Adrenal gland (tissue), 12 donors: ENCODE results near the gene NPSR1. TPM values are rescaled to one million over a fixed set of nuclear protein-coding genes. Genes with fewer than 3 reads are reported as not detected.

Experiments
- DNase-seq, 7 donors: peaks; one replicate each; pipeline ENCODE4 v3.0.0-alpha.2; 2019 to 2020
- H3K27ac ChIP-seq, 5 donors: fragments of 200-600 bp; sonication (generic) in 4 of 5; 1 replicate in 3 of 5; 2 replicates in 2 of 5; pipeline versions ENCODE4 v1.5.1 to v1.8.0; 2016 to 2020; ENCODE audit warnings: mild to moderate bottlenecking in 1 of 5
- H3K27me3 ChIP-seq: fragments of 200-600 bp; 2 replicates; pipeline ENCODE4 v1.8.0; 2021
- H3K36me3 ChIP-seq, 2 donors: fragments of 200-600 bp; replicated peaks in 1 of 2; 1 replicate in 1 of 2; 2 replicates in 1 of 2; pipeline versions ENCODE4 v1.5.1 to v1.8.0; 2018 to 2022
- H3K4me1 ChIP-seq, 2 donors: fragments of 200-600 bp; replicated peaks in 1 of 2; 1 replicate in 1 of 2; 2 replicates in 1 of 2; pipeline versions ENCODE4 v1.5.1 to v1.8.0; 2018 to 2021
- H3K4me3 ChIP-seq, 4 donors: fragments of 200-600 bp; sonication (generic) in 3 of 4; one replicate each; pipeline ENCODE4 v1.5.1; 2016 to 2018
- H3K9me3 ChIP-seq, 3 donors: fragments of 200-600 bp; sonication (generic) in 1 of 3; replicated peaks in 1 of 3; 1 replicate in 2 of 3; 2 replicates in 1 of 3; pipeline versions ENCODE4 v1.5.1 to v1.8.0; 2016 to 2021
- POLR2A ChIP-seq, 2 donors: fragments of 450-650 bp; IDR thresholded peaks; one replicate each; pipeline ENCODE4 v1.6.1; 2017; ENCODE audit warnings: antibody characterized with exemption in 2 of 2, mild to moderate bottlenecking in 2 of 2, moderate library complexity in 1 of 2
- WGBS, 4 donors: extraction: QIAGEN DNeasy Blood & Tissue Kit in 2 of 4; methylation state at CpG; one replicate each; pipeline versions ENCODE4 v1.1.5 to v1.1.7; 2013 to 2017; 5-methylcytosine and 5-hydroxymethylcytosine counted together
- intact Hi-C, 2 donors: fragments of 100-400 bp; cut with DNase I; formaldehyde crosslinking; loops; one replicate each; pipeline versions ENCODE4 v1.14.1 to v1.15.0; 2022 to 2023
- polyA plus RNA-seq, 3 donors: library from polyadenylated mRNA; stranded (reverse); fragments of 200-250 nt in 2 of 3; fragments of 350-450 nt in 1 of 3; fragmentation: Illumina TruSeq in 1 of 3; extraction: RNeasy Lipid Tissue Mini Kit (QIAGEN cat#74804) in 1 of 3; gene quantifications; one replicate each; pipeline ENCODE4 v1.2.3, GENCODE V29; 2013 to 2014
- total RNA-seq, 9 donors: library from RNA; depleted of rRNA in 4 of 9; stranded (reverse); fragments of >200 nt in 4 of 9; fragments of 120-200 nt in 1 of 9; fragmentation: NEBNext Ultra II Directional in 1 of 9; extraction: Animal tissue kit (Norgen Biotek cat#: 25700) in 1 of 9; gene quantifications; one replicate each; pipeline versions ENCODE4 v1.1.0 to v1.2.4, GENCODE V29; 2013 to 2023
- TF ChIP-seq, protein P1 (sequence below), 6 experiments: fragments of 450-650 bp in 4 of 6; fragments of 200-600 bp in 2 of 6; sonication (generic) in 1 of 6; IDR thresholded peaks; 1 replicate in 5 of 6; 2 replicates in 1 of 6; pipeline versions ENCODE4 v1.5.1 to v1.8.0; 2016 to 2021; ENCODE audit warnings: antibody characterized with exemption in 6 of 6, mild to moderate bottlenecking in 2 of 6, moderate library complexity in 1 of 6
- donor health status: healthy with polysubstance abuse.
- donor health status: Bipolar disorder and iron deficiency.
- donor health status: DM: yes; HTN: yes; CAD: no.
- donor health status: DM: no; HTN: no; CAD: no.
- donor health status: DM: no; HTN: no; CAD: no.
- donor health status: DM: yes; HTN: yes; CAD: no.

The NPSR1 gene
- total and polyA plus RNA-seq, 12 donors, result not detected

DNA sequence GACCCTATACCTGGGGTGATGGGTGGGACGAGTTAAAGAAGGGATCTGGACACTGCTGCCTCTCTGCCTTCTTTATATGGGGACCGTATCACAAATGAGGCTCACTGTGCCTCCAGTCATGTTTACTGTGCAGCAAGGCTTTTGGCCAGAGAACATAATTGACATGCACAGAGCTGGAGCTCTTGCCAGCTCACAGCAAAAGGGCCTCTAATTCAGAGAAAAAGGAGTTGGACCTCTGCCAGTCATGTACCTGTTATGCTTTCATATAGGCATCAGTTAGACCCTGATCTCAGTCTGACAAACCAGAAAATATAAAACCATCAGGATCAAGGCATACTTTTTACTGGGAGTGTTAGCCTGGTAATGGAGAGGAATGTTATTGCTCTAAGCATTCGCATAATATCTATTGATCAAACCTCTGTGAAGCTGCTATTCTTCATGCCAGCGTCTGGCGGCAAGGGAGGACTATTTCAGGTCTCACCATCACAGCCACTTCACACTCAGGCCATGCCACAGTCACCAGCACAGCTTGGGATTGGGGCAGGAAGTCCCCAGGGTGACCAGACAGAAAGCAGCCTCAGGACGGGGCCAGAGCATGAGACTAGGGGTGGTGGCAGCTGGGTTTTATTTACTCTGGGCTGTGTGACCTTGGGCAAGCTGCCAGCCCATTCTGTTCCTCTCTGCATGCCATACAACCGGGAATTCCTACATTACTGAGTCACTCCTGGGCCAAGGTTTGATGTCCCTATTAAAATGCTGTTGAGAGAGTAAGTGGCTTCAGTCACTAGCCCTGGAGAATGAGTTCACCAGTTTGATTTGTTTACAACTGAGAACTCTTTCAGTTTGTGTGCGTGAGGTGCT lies 90.1 kb downstream of the NPSR1 start:
- Histone ChIP-seq H3K4me3 (no peak overlapping the region), H3K36me3 (no peaks in the 10 kb centered on the region), H3K4me1 (peaks cover 12 to 17% of the 10 kb centered on the region in 2 donors), H3K9me3 (no peaks in the 10 kb centered on the region), H3K27me3 (no peaks in the 10 kb centered on the region), H3K27ac (peak overlapping the region; percentile 12 to 92 (median 76))
- peak; percentile 89 to 99 (median 98) for DNase-seq
- WGBS, 4 donors, result 30 to 45% (median 41%) methylated on average over 7 to 8 of the region's 8 CpGs
- intact Hi-C loops, result no loop called here
- TF ChIP-seq, protein P1, sequence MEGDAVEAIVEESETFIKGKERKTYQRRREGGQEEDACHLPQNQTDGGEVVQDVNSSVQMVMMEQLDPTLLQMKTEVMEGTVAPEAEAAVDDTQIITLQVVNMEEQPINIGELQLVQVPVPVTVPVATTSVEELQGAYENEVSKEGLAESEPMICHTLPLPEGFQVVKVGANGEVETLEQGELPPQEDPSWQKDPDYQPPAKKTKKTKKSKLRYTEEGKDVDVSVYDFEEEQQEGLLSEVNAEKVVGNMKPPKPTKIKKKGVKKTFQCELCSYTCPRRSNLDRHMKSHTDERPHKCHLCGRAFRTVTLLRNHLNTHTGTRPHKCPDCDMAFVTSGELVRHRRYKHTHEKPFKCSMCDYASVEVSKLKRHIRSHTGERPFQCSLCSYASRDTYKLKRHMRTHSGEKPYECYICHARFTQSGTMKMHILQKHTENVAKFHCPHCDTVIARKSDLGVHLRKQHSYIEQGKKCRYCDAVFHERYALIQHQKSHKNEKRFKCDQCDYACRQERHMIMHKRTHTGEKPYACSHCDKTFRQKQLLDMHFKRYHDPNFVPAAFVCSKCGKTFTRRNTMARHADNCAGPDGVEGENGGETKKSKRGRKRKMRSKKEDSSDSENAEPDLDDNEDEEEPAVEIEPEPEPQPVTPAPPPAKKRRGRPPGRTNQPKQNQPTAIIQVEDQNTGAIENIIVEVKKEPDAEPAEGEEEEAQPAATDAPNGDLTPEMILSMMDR (IDR thresholded peaks at IDR 0.05), result peak in 1 of 6 experiments; percentile 27
- TF ChIP-seq POLR2A (IDR thresholded peaks at IDR 0.05), result peak in 1 of 2 donors; percentile 68

DNA sequence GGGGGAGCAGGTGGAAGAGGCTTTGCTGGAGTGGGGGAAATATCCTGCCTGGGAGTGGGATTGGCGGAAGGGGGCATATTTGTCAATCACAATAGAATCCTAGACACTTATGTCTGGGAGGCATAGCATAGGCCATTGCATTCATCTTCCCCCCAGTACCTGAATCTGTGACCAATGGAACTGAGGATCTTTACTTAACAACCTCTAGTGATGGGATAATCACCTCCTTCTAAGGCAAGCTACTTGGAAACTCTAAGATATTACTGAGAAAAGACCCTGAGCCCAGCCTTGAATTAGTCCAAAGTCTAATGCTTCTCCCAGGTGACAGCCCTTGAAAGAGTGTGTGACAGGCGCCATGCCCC lies 90.7 kb downstream of the NPSR1 start:
- Histone ChIP-seq H3K36me3 (no peaks in the 10 kb centered on the region), H3K4me1 (peaks cover 12 to 17% of the 10 kb centered on the region in 2 donors), H3K9me3 (no peaks in the 10 kb centered on the region), H3K27ac (peak overlapping the region; percentile 12 to 92 (median 76)), H3K27me3 (no peaks in the 10 kb centered on the region), H3K4me3 (no peak overlapping the region)
- TF ChIP-seq POLR2A (IDR thresholded peaks at IDR 0.05), result no peak
- TF ChIP-seq, protein P1 (IDR thresholded peaks at IDR 0.05), result no peak
- WGBS, 4 donors, result 77 to 84% (median 82%) methylated on average over 2 of the region's 2 CpGs
- intact Hi-C loops, result no loop called here
- DNase-seq, result no peak

DNA sequence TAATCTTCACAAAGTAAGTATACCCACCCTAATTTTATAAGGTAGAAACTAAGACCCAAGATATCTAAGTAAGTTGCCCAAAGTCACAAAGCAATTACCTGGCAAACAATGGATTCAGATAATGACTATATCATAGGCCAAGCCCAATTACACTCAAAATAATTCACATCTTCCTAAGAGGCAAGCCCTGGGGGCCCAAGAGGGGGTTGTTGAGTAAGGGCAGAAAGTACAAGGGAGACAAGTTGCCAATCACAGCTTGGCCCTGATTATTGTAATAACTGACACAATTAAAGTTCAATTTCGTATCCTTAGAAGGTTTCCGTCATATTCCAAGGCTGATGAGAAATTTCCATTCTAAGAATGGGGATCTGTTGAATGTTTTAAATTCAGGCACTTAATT lies 91.4 kb downstream of the NPSR1 start:
- Histone ChIP-seq H3K9me3 (no peaks in the 10 kb centered on the region), H3K27ac (peak overlapping the region in 2 of 5 donors; percentile 77 to 92), H3K36me3 (no peaks in the 10 kb centered on the region), H3K4me1 (peaks cover 12 to 17% of the 10 kb centered on the region in 2 donors), H3K4me3 (no peak overlapping the region), H3K27me3 (no peaks in the 10 kb centered on the region)
- WGBS, 4 donors, result 80 to 86% (median 82%) methylated on average over 2 of the region's 2 CpGs
- TF ChIP-seq, protein P1 (IDR thresholded peaks at IDR 0.05), result no peak
- no peak for TF ChIP-seq POLR2A (IDR thresholded peaks at IDR 0.05)
- intact Hi-C loops, result no loop called here
- no peak for DNase-seq

DNA sequence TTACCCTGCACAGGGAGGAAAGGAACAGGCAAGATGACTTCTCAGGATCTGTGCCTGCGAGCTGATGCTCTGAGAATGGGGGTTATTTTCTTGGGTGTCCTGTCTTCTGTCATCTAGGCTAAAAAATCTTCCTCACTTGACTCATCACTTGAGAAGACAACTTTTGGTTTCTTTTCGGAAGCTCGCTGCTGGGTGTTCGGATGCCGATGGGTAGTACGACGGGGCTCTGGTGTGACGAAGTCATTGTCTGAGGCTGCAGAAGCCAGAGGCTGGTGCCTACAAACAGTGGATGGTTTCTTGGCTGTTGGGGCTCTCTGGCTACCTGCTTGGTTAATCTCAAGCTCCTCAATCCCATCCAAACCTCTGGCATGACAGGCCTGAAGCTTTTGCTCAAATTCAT lies 92.2 kb downstream of the NPSR1 start:
- TF ChIP-seq POLR2A (IDR thresholded peaks at IDR 0.05), result no peak
- TF ChIP-seq, protein P1 (IDR thresholded peaks at IDR 0.05), result no peak
- 93 to 97% (median 95%) methylated on average over 8 of the region's 8 CpGs for WGBS, 4 donors
- DNase-seq, result no peak
- no peaks in the 10 kb centered on the region for H3K36me3 ChIP-seq
- H3K27ac ChIP-seq, result no peak overlapping the region
- peaks cover 12 to 17% of the 10 kb centered on the region in 2 donors for H3K4me1 ChIP-seq
- H3K4me3 ChIP-seq, result no peak overlapping the region
- intact Hi-C loops, result no loop called here
- H3K9me3 ChIP-seq, result no peaks in the 10 kb centered on the region
- no peaks in the 10 kb centered on the region for H3K27me3 ChIP-seq
